GM10847 (cell line): Measurements from ENCODE around the gene SLC25A44.

Experiments
- POLR2A ChIP-seq: IDR thresholded peaks from 2 replicates; pipeline ENCODE4 v1.6.1; 2011; ENCODE audit not compliant: insufficient read length; ENCODE audit errors: extremely low read depth

SLC25A44 gene

GRCh38 chr1:156193488-156194299 lies at the start of gene SLC25A44:
Gene SLC25A44 (plus strand): TSS chr1:156194104. CDS start chr1:156199848, 5,744 bp downstream.
- peak; percentile 67 for TF ChIP-seq POLR2A

- TF ChIP-seq POLR2A: no peak
Measured at GRCh38 chr1:156144742-156145141, 49.2 kb upstream of the SLC25A44 start.

- no peak for TF ChIP-seq POLR2A
Measured at GRCh38 chr1:156145650-156146019, 48.3 kb upstream of the SLC25A44 start.

- TF ChIP-seq POLR2A: no peak
Measured at GRCh38 chr1:156146020-156146768, 47.7 kb upstream of the SLC25A44 start.

GRCh38 chr1:156146769-156147405 lies 47.0 kb upstream of the SLC25A44 start:
- no peak for TF ChIP-seq POLR2A

GRCh38 chr1:156148216-156148615 lies 45.7 kb upstream of the SLC25A44 start:
- TF ChIP-seq POLR2A: no peak

GRCh38 chr1:156149374-156150332 lies 44.3 kb upstream of the SLC25A44 start:
- peak; percentile 55 for TF ChIP-seq POLR2A

- TF ChIP-seq POLR2A: no peak
Measured at GRCh38 chr1:156150333-156151011, 43.4 kb upstream of the SLC25A44 start.

- no peak for TF ChIP-seq POLR2A
Measured at GRCh38 chr1:156151093-156151688, 42.7 kb upstream of the SLC25A44 start.

GRCh38 chr1:156152628-156153027 lies 41.3 kb upstream of the SLC25A44 start:
- TF ChIP-seq POLR2A: no peak

- TF ChIP-seq POLR2A: no peak
Measured at GRCh38 chr1:156153362-156153761, 40.5 kb upstream of the SLC25A44 start, which contains the start of gene SEMA4A. Gene SEMA4A (plus strand): TSS chr1:156153585. CDS start chr1:156154579, 994 bp downstream.

- peak; percentile 67 for TF ChIP-seq POLR2A
Measured at GRCh38 chr1:156154317-156154749, 39.6 kb upstream of the SLC25A44 start.

- TF ChIP-seq POLR2A: no peak
Measured at GRCh38 chr1:156155756-156156510, 38.0 kb upstream of the SLC25A44 start.
